ENCODE results near the gene FOXO3. TPM values are rescaled to one million over a fixed set of nuclear protein-coding genes. Genes with fewer than 3 reads are reported as not detected.

FOXO3 gene
- total RNA-seq, 3 donors from 2014 or later = 52.4 to 60.4 (median 60.1) TPM

DNA sequence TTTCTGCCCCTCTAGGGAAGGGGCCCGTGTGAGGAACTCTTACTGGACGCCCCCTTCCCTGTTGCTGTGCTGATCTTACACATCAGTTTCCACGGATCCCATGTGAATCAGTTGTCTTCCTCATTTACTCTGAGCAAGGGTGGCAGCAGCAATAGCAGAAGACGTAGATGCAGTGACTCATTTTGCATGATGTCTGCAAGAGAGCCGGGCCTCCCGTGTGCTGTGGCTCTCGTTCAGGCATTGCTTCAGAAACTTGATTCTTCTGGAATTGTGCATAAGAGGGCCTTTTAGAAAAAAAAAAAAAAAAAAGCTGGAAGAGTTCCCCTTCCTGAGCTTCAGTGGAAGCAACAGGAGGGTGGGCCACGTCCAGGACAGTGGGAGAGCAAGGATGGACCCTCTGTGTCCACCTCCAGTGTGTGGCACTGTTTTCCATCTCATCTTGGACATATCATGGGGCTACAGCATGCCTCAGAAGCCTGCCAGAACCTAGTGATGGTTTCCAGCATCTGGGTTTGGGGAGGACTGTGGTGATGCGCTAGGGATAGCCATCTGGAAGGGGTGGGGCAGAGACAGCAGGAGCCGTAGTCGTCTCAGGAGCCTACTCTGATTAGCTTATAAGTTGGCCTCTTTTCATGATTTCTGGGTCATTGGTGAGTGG is 62.1 kb downstream of the FOXO3 start:
- Histone ChIP-seq H3K9me3 (no peaks in the 10 kb centered on the region), H3K36me3 (ENCODE audit: low read depth) (no peaks in the 10 kb centered on the region), H3K4me3 (no peak overlapping the region), H3K4me1 (ENCODE audit: low read depth) (peaks cover 25% of the 10 kb centered on the region)
- DNase-seq = no peak
- TF ChIP-seq, protein P1, sequence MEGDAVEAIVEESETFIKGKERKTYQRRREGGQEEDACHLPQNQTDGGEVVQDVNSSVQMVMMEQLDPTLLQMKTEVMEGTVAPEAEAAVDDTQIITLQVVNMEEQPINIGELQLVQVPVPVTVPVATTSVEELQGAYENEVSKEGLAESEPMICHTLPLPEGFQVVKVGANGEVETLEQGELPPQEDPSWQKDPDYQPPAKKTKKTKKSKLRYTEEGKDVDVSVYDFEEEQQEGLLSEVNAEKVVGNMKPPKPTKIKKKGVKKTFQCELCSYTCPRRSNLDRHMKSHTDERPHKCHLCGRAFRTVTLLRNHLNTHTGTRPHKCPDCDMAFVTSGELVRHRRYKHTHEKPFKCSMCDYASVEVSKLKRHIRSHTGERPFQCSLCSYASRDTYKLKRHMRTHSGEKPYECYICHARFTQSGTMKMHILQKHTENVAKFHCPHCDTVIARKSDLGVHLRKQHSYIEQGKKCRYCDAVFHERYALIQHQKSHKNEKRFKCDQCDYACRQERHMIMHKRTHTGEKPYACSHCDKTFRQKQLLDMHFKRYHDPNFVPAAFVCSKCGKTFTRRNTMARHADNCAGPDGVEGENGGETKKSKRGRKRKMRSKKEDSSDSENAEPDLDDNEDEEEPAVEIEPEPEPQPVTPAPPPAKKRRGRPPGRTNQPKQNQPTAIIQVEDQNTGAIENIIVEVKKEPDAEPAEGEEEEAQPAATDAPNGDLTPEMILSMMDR (IDR thresholded peaks at IDR 0.05) = no peak
- intact Hi-C loops (cut with DNase I, micrococcal nuclease) = no loop called here
- peak; percentile 66 for ATAC-seq

DNA sequence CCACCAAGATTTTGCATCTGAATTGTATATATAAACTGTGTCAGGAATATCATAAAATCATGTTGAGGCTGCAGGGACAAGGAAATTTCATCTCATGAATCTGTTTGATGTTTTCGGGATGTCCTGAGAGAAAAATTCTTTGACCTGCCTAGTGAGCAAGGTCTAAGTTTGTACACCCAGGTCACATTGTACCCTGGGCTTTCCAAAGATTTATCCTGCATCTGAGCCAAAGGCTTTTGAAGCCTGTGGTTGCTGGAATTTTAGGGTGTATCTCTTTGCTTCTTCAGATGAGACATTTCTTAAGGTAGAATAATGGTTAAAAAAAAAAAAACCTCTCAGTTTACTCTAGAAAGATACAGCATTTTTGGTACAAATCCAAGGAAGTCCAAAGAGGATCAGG is 63.3 kb downstream of the FOXO3 start:
- peaks cover 24% of the 10 kb centered on the region for H3K4me1 ChIP-seq (ENCODE audit: low read depth)
- no peak for DNase-seq
- H3K36me3 ChIP-seq (ENCODE audit: low read depth) = no peaks in the 10 kb centered on the region
- TF ChIP-seq, protein P1 (IDR thresholded peaks at IDR 0.05) = no peak
- ATAC-seq = no peak
- no peak overlapping the region for H3K4me3 ChIP-seq
- intact Hi-C loops (cut with DNase I, micrococcal nuclease) = no loop called here
- no peaks in the 10 kb centered on the region for H3K9me3 ChIP-seq

DNA sequence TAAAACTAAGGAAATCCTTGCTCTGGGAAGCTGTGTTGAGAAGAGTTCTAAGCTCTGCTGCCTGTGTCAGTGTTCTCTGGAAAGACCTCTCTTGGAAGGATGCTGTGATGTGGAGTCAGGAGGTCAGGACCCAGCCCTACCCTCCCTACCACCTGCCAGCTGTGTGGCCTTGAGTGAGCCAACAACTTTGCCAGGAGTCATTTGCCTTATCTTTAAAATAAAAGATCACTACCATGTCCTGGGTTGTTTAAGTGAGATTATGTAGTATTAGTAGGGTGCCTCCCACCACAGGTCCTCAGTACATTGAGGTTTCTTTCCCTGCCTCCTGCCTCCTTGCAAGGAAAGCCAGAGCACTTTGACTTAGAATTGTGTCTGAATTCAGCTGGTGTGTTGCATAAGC is 64.9 kb downstream of the FOXO3 start:
- no peak overlapping the region for H3K4me3 ChIP-seq
- H3K4me1 ChIP-seq (ENCODE audit: low read depth) = peaks cover 21% of the 10 kb centered on the region
- intact Hi-C loops (cut with DNase I, micrococcal nuclease) = no loop called here
- ATAC-seq = no peak
- TF ChIP-seq, protein P1 (IDR thresholded peaks at IDR 0.05) = no peak
- H3K36me3 ChIP-seq (ENCODE audit: low read depth) = no peaks in the 10 kb centered on the region
- H3K9me3 ChIP-seq = no peaks in the 10 kb centered on the region
- no peak for DNase-seq

DNA sequence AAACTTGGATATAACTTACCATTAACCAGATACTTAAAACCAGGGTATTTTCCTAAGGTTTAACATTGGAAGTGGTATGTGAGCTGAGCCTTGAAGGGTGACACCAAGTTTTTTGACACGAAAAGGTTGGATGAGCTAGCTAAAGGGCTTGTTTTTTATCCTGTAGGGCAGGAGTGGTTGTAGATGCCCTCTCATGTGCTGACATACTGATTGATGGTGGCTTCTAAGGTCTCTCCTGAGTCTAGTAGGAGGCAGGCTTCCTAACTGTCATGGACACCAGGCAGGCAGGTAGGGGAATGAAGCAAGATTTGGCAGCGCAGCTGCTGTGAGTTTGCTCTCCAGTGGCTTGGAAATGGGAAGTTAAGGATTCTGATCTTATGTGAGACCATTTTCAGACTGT is 66.1 kb downstream of the FOXO3 start:
- TF ChIP-seq, protein P1 (IDR thresholded peaks at IDR 0.05) = no peak
- no peak for ATAC-seq

DNA sequence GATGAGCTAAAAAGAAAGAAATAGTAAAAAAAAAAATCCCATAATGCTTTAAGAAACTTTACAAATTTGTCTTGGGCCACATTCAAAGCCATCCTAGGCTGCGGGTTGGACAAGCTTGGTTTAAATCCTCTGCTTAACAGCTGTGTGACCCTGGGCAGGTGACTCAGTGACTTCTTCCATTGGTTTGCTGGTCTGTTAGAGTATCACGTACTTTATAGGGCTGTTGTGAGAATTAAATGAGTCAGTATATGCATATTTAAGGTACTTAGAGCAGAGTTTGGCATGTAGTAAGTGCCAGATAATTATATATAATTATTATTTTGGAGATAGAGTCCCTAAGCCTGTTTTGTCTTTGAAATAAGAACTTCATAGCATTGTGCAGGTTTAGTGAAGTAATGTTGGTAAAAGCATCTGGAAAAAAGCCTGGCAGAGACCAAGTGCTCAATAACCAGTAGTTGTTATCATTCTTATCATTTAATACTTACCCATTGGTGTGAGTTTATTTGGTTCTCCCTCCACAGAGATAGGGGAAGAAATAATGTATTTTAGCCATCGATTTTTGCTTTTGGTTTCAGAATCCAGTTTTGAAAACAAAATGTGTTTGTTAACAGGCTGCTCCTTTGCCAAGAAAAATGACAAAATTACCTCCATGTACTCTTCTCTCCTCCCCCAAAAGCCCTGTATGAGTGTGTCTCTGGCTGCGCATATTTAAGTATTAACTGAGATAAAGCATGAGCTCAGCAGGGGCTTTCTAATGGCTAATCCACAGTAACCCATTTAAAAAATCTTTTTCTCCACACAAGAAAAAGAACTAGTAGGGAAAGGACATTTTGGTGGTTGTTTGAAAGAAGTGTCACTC is 67.2 kb downstream of the FOXO3 start:
- Histone ChIP-seq H3K4me3 (no peak overlapping the region), H3K36me3 (ENCODE audit: low read depth) (no peaks in the 10 kb centered on the region), H3K4me1 (ENCODE audit: low read depth) (peaks cover 18% of the 10 kb centered on the region), H3K9me3 (no peaks in the 10 kb centered on the region)
- intact Hi-C loops (cut with DNase I, micrococcal nuclease) = no loop called here
- TF ChIP-seq, protein P1 (IDR thresholded peaks at IDR 0.05) = no peak
- ATAC-seq (peak; percentile 41), DNase-seq (no peak)

More for the DNA sequence above, 66.1 kb downstream of the FOXO3 start:
- Histone ChIP-seq H3K4me1 (ENCODE audit: low read depth) (peaks cover 21% of the 10 kb centered on the region), H3K4me3 (no peak overlapping the region), H3K9me3 (no peaks in the 10 kb centered on the region), H3K36me3 (ENCODE audit: low read depth) (no peaks in the 10 kb centered on the region)
- intact Hi-C loops (cut with DNase I, micrococcal nuclease) = no loop called here
- no peak for DNase-seq

Data from mucosa of descending colon (tissue), 3 donors.